Measurements from ENCODE around the gene DCLK2. TPM values are rescaled to one million over a fixed set of nuclear protein-coding genes. Genes with fewer than 3 reads are reported as not detected.

DCLK2 gene
- total RNA-seq, 1 experiment from 2014 or later, result 2.9 TPM

DNA sequence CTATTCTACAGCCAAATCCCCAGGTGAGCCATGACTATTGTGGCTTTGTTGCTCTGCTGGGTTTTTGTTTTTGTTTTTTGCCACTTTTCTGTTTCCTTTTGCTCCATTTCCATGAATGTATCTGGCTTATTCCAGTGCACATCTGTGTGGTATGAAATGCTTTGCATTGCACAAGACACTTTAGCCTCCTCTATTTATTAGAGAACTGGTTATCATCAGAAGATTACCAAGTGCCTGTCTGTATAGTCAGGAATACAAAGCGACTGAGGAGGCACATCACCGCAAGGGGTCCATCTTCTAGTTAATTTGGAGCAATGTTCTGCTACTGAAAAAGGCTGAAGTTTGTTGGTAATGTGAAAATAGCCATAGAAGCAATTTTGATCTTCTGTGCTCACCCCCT, 120.8 kb downstream of the DCLK2 start:
- H3K9me3 Mint-ChIP-seq (ENCODE audit: unreplicated experiment), result no peaks in the 10 kb centered on the region
- H3K27me3 Mint-ChIP-seq (ENCODE audit: insufficient read depth, unreplicated experiment), result no peaks in the 10 kb centered on the region
- Histone ChIP-seq H3K27me3 (replicated peaks; ENCODE audit: control insufficient read depth, insufficient read depth, low read length) (no peaks in the 10 kb centered on the region), H3K4me3 (ENCODE audit: low read depth, low read length) (no peak overlapping the region), H3K36me3 (ENCODE audit: control insufficient read depth, insufficient read depth, low read length) (no peaks in the 10 kb centered on the region), H3K9me3 (no peaks in the 10 kb centered on the region), H3K4me1 (no peaks in the 10 kb centered on the region)
- no TSS peak for BruUV-seq (replicated peaks)
- ChIA-PET POLR2A (no interaction called here), CTCF (no interaction called here)
- TF ChIP-seq, protein P1, sequence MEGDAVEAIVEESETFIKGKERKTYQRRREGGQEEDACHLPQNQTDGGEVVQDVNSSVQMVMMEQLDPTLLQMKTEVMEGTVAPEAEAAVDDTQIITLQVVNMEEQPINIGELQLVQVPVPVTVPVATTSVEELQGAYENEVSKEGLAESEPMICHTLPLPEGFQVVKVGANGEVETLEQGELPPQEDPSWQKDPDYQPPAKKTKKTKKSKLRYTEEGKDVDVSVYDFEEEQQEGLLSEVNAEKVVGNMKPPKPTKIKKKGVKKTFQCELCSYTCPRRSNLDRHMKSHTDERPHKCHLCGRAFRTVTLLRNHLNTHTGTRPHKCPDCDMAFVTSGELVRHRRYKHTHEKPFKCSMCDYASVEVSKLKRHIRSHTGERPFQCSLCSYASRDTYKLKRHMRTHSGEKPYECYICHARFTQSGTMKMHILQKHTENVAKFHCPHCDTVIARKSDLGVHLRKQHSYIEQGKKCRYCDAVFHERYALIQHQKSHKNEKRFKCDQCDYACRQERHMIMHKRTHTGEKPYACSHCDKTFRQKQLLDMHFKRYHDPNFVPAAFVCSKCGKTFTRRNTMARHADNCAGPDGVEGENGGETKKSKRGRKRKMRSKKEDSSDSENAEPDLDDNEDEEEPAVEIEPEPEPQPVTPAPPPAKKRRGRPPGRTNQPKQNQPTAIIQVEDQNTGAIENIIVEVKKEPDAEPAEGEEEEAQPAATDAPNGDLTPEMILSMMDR (IDR thresholded peaks at IDR 0.05; ENCODE audit: insufficient read depth in 1 of 2, low read depth in 1 of 2, low read length in 1 of 2, severe bottlenecking in 1 of 2, unreplicated experiment in 1 of 2), result no peak
- H3K4me1 Mint-ChIP-seq (ENCODE audit: low read depth, unreplicated experiment), result no peaks in the 10 kb centered on the region
- no peaks in the 10 kb centered on the region for H3K36me3 Mint-ChIP-seq (ENCODE audit: insufficient read depth, unreplicated experiment)
- DNase-seq, result no peak
- no peak overlapping the region for H3K4me3 Mint-ChIP-seq (ENCODE audit: unreplicated experiment)
- H3K27ac Mint-ChIP-seq (ENCODE audit: unreplicated experiment), result no peak overlapping the region
- intact Hi-C loops (cut with micrococcal nuclease; ENCODE audit: unreplicated experiment), result no loop called here

DNA sequence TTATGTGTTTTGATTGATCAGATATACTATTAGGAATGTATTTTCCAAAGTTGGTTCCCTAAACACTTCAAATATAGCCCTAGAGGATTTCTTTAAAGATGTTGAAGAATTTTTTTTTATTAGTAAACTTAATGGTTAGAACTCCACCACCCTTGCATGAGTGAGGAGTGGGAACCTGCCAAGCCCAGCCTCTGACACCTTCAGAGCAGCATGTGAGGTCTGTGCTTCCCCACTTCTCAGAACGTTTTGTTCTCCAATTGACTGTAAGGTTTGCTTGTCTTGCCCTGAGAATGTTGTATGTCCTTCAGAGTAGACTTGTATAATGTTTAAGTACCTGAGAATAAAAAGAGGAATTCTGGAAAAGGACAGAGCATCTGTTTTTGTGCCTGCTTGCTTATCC, 126.8 kb downstream of the DCLK2 start:
- no peaks in the 10 kb centered on the region for H3K4me1 ChIP-seq
- CTCF ChIA-PET, result no interaction called here
- no peak overlapping the region for H3K4me3 ChIP-seq (ENCODE audit: low read depth, low read length)
- BruUV-seq (replicated peaks), result no TSS peak
- POLR2A ChIA-PET, result no interaction called here
- Mint-ChIP-seq H3K4me3 (ENCODE audit: unreplicated experiment) (no peak overlapping the region), H3K27ac (ENCODE audit: unreplicated experiment) (no peak overlapping the region), H3K9me3 (ENCODE audit: unreplicated experiment) (no peaks in the 10 kb centered on the region), H3K36me3 (ENCODE audit: insufficient read depth, unreplicated experiment) (no peaks in the 10 kb centered on the region), H3K27me3 (ENCODE audit: insufficient read depth, unreplicated experiment) (no peaks in the 10 kb centered on the region), H3K4me1 (ENCODE audit: low read depth, unreplicated experiment) (no peaks in the 10 kb centered on the region)
- H3K27me3 ChIP-seq (replicated peaks; ENCODE audit: control insufficient read depth, insufficient read depth, low read length), result no peaks in the 10 kb centered on the region
- no peaks in the 10 kb centered on the region for H3K36me3 ChIP-seq (ENCODE audit: control insufficient read depth, insufficient read depth, low read length)
- no peak for DNase-seq
- TF ChIP-seq, protein P1 (IDR thresholded peaks at IDR 0.05; ENCODE audit: insufficient read depth in 1 of 2, low read depth in 1 of 2, low read length in 1 of 2, severe bottlenecking in 1 of 2, unreplicated experiment in 1 of 2), result no peak
- intact Hi-C loops (cut with micrococcal nuclease; ENCODE audit: unreplicated experiment), result no loop called here
- H3K9me3 ChIP-seq, result no peaks in the 10 kb centered on the region

DNA sequence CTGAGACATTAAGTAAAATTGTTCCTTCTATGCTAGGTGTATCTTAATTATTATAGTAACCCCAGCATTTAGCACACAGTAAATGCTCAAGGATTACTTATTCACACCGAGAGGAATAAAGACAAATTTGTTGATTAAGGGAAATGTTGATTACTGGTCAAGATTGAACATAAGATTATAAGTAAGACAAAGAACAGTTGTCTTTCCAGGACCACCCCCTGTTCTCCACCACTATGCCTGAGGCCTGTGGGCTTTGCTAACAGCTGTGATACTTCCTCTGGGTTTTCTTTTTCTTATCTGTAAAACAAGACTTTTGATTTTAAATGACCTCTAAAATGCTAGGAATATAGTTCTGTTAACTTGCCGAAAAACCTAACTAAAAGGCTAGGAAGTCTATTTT, 128.0 kb downstream of the DCLK2 start:
- TF ChIP-seq, protein P1 (IDR thresholded peaks at IDR 0.05; ENCODE audit: insufficient read depth in 1 of 2, low read depth in 1 of 2, low read length in 1 of 2, severe bottlenecking in 1 of 2, unreplicated experiment in 1 of 2), result no peak
- Mint-ChIP-seq H3K27me3 (ENCODE audit: insufficient read depth, unreplicated experiment) (no peaks in the 10 kb centered on the region), H3K4me1 (ENCODE audit: low read depth, unreplicated experiment) (no peaks in the 10 kb centered on the region), H3K27ac (ENCODE audit: unreplicated experiment) (no peak overlapping the region), H3K4me3 (ENCODE audit: unreplicated experiment) (no peak overlapping the region), H3K36me3 (ENCODE audit: insufficient read depth, unreplicated experiment) (no peaks in the 10 kb centered on the region), H3K9me3 (ENCODE audit: unreplicated experiment) (no peaks in the 10 kb centered on the region)
- ChIA-PET CTCF (interaction anchor here (1.0 kb wide), 1 partner anchor 8 kb away, joined by 3 read pairs; no protein-coding TSS in a partner anchor), POLR2A (no interaction called here)
- intact Hi-C loops (cut with micrococcal nuclease; ENCODE audit: unreplicated experiment), result no loop called here
- H3K4me1 ChIP-seq, result no peaks in the 10 kb centered on the region
- no peaks in the 10 kb centered on the region for H3K9me3 ChIP-seq
- H3K4me3 ChIP-seq (ENCODE audit: low read depth, low read length), result no peak overlapping the region
- H3K27me3 ChIP-seq (replicated peaks; ENCODE audit: control insufficient read depth, insufficient read depth, low read length), result no peaks in the 10 kb centered on the region
- no TSS peak for BruUV-seq (replicated peaks)
- DNase-seq, result no peak
- no peaks in the 10 kb centered on the region for H3K36me3 ChIP-seq (ENCODE audit: control insufficient read depth, insufficient read depth, low read length)
